HCT116 (cell line): ENCODE measurements around the gene BRD9. TPM values are rescaled to one million over a fixed set of nuclear protein-coding genes. Genes with fewer than 3 reads are reported as not detected.

Experiments used
- ATAC-seq: fragments of 200-7000 bp; cut with Tn5 transposase; 2 replicates; pipeline ENCODE4 v1.9.1; 2020; ENCODE audit warnings: mild to moderate bottlenecking, moderate library complexity
- BruUV-seq: library from RNA; stranded (reverse); fragments of 400-500 nt; replicated peaks from 2 replicates; lab custom pipeline; 2021; lab: Mats Ljungman, UMichigan
- CTCF ChIA-PET: fragments of 300-600 bp; sonication (Branson Sonifier 250); formaldehyde crosslinking; loops from one replicate; lab custom pipeline; 2021; ENCODE audit warnings: antibody characterized with exemption; lab: Charles Lee
- POLR2A ChIA-PET: fragments of 300-600, 350-600 bp; sonication (Branson Sonifier 250); formaldehyde crosslinking; loops from one replicate; lab custom pipeline; 2021; ENCODE audit warnings: antibody characterized with exemption; lab: Charles Lee
- RAD21 ChIA-PET, 2 experiments: fragments of 300-600 bp; sonication (Branson Sonifier 250); formaldehyde crosslinking; loops; one replicate each; lab custom pipeline; 2023; ENCODE audit warnings: low total read pairs in 2 of 2; ENCODE audit not compliant: uncharacterized antibody in 2 of 2, unreplicated experiment in 2 of 2, low non-redundant PET in 1 of 2; lab: Charles Lee
- DNase-seq: peaks from one replicate; pipeline ENCODE4 v3.0.0-alpha.2; 2010; ENCODE audit warnings: low read depth, low spot score
- H2AFZ ChIP-seq: fragments of 200-600 bp; shearing (Covaris generic), sonication (generic); 2 replicates; pipeline ENCODE4 v1.6.1; 2017; ENCODE audit warnings: low read depth, mixed run types, mixed read lengths, antibody characterized with exemption, low read length; ENCODE audit not compliant: poor library complexity, severe bottlenecking
- H3K27ac ChIP-seq: 2 replicates; pipeline ENCODE4 v1.5.1; 2012; ENCODE audit warnings: low read depth, low read length
- H3K27me3 ChIP-seq: fragments of 200-600 bp; sonication (generic); 2 replicates; pipeline ENCODE4 v1.6.1; 2016; ENCODE audit warnings: mixed run types, low read length, mixed read lengths; ENCODE audit not compliant: insufficient read depth
- H3K36me3 ChIP-seq, 2 experiments: fragments of 200-500 bp in 1 of 2; fragments of 200-600 bp in 1 of 2; sonication (Bioruptor generic) in 1 of 2; sonication (generic) in 1 of 2; 2 replicates each; pipeline versions ENCODE4 v1.5.1 to v1.6.1; 2014 to 2016; ENCODE audit warnings: low read length in 2 of 2, inconsistent platforms in 1 of 2, mixed read lengths in 1 of 2, mixed run types in 1 of 2; ENCODE audit not compliant: insufficient read depth in 2 of 2, control insufficient read depth in 1 of 2
- H3K4me1 ChIP-seq, 2 experiments: fragments of 200-600 bp in 1 of 2; sonication (generic) in 1 of 2; 2 replicates each; pipeline versions ENCODE4 v1.5.1 to v1.6.1; 2012 to 2017; ENCODE audit warnings: low read length in 2 of 2, inconsistent platforms in 1 of 2, mild to moderate bottlenecking in 1 of 2, mixed read lengths in 1 of 2, mixed run types in 1 of 2, moderate library complexity in 1 of 2; ENCODE audit not compliant: insufficient read depth in 2 of 2, control insufficient read depth in 1 of 2
- H3K4me2 ChIP-seq: fragments of 200-600 bp; sonication (generic); 2 replicates; pipeline ENCODE4 v1.6.1; 2017; ENCODE audit warnings: mixed run types, low read length, mixed read lengths
- H3K4me3 ChIP-seq, 2 experiments: fragments of 200-600 bp in 1 of 2; sonication (generic) in 1 of 2; replicated peaks in 1 of 2; 2 replicates each; pipeline ENCODE4 v1.5.1; 2011 to 2016; ENCODE audit warnings: low read length in 2 of 2, control low read depth in 1 of 2, low read depth in 1 of 2, mild to moderate bottlenecking in 1 of 2, mixed read lengths in 1 of 2, mixed run types in 1 of 2
- H3K79me2 ChIP-seq: fragments of 200-600 bp; sonication (generic); 2 replicates; pipeline ENCODE4 v1.6.1; 2017; ENCODE audit warnings: mild to moderate bottlenecking, mixed run types, low read length, moderate library complexity, mixed read lengths; ENCODE audit not compliant: insufficient read depth
- H3K9ac ChIP-seq: fragments of 200-600 bp; sonication (generic); 2 replicates; pipeline ENCODE4 v1.6.1; 2016; ENCODE audit warnings: low read length, mixed read lengths
- H3K9me2 ChIP-seq: fragments of 200-600 bp; sonication (generic), shearing (Covaris generic); 2 replicates; pipeline ENCODE4 v1.6.1; 2017; ENCODE audit warnings: mixed run types, mild to moderate bottlenecking, moderate library complexity; ENCODE audit not compliant: insufficient read depth
- H3K9me3 ChIP-seq, 2 experiments: fragments of 200-500 bp in 1 of 2; fragments of 200-600 bp in 1 of 2; sonication (Bioruptor generic) in 1 of 2; sonication (generic) in 1 of 2; 2 replicates each; pipeline ENCODE4 v1.6.1; 2014 to 2017; ENCODE audit warnings: low read length in 2 of 2, mixed read lengths in 2 of 2, inconsistent platforms in 1 of 2, low read depth in 1 of 2, mild to moderate bottlenecking in 1 of 2, mixed run types in 1 of 2, moderate library complexity in 1 of 2; ENCODE audit not compliant: control insufficient read depth in 1 of 2, insufficient read depth in 1 of 2
- H4K20me1 ChIP-seq: fragments of 200-600 bp; sonication (generic), shearing (Covaris generic); 2 replicates; pipeline ENCODE4 v1.6.1; 2017; ENCODE audit warnings: mixed run types, mild to moderate bottlenecking, moderate library complexity; ENCODE audit not compliant: insufficient read depth
- ATF3 ChIP-seq: IDR thresholded peaks from 2 replicates; pipeline ENCODE4 v1.6.1; 2012
- CEBPB ChIP-seq: IDR thresholded peaks from 2 replicates; pipeline ENCODE4 v1.6.1; 2012; ENCODE audit warnings: low read depth
- EGR1 ChIP-seq: IDR thresholded peaks from 2 replicates; pipeline ENCODE4 v1.6.1; 2012; ENCODE audit warnings: low read depth
- RAD21 ChIP-seq: IDR thresholded peaks from 2 replicates; pipeline ENCODE4 v1.6.1; 2012; ENCODE audit warnings: low read depth, mild to moderate bottlenecking
- REST ChIP-seq: IDR thresholded peaks from 2 replicates; pipeline ENCODE4 v1.6.1; 2012; ENCODE audit warnings: low read depth
- TCF7L2 ChIP-seq: IDR thresholded peaks from 2 replicates; pipeline ENCODE4 v1.7.0; 2011; ENCODE audit warnings: borderline replicate concordance, inconsistent platforms; ENCODE audit not compliant: insufficient read depth, insufficient read length; ENCODE audit errors: extremely low read depth
- intact Hi-C: fragments of 100-400 bp; cut with micrococcal nuclease; formaldehyde crosslinking; loops from 2 replicates; pipeline ENCODE4 v1.10.0; 2022
- total RNA-seq: library from RNA; stranded (reverse); gene quantifications from one replicate; pipeline ENCODE4 v1.2.1, GENCODE V29; 2021; ENCODE audit not compliant: unreplicated experiment

Gene BRD9
- total RNA-seq, 1 experiment from 2014 or later: 54.6 TPM

- TF ChIP-seq CEBPB (no peak), TCF7L2 (no peak), RAD21 (no peak), REST (no peak), ATF3 (no peak), EGR1 (no peak)
- no peaks in the 10 kb centered on the region for H4K20me1 ChIP-seq
- peaks cover 66 to 80% of the 10 kb centered on the region in 2 experiments for H3K36me3 ChIP-seq
- ChIA-PET RAD21 (no interaction called here), CTCF (no interaction called here), POLR2A (no interaction called here)
- peaks cover 28% of the 10 kb centered on the region; the same call in 1 of the 2 replicates for H3K79me2 ChIP-seq
- no peak overlapping the region for H2AFZ ChIP-seq
- H3K9ac ChIP-seq: no peak overlapping the region
- H3K27ac ChIP-seq: no peak overlapping the region
- no peaks in the 10 kb centered on the region for H3K9me2 ChIP-seq
- intact Hi-C loops: no loop called here
- H3K9me3 ChIP-seq: no peaks in the 10 kb centered on the region
- H3K4me3 ChIP-seq: no peak overlapping the region
- no TSS peak for BruUV-seq
- no peaks in the 10 kb centered on the region for H3K27me3 ChIP-seq
- ATAC-seq (no peak), DNase-seq (no peak)
- no peak overlapping the region for H3K4me2 ChIP-seq
- H3K4me1 ChIP-seq: no peaks in the 10 kb centered on the region
Measured at GRCh38 chr5:871596-872298, 20.9 kb downstream of the BRD9 start.
